ENCODE measurements around the gene CALML4.
"Not testable (repeated sequence)": the region's sequence is repeated elsewhere in the genome, so short reads cannot be mapped to it uniquely, and the experiment has no call there.

GRCh38 chr15:68213491-68213845, 8.3 kb upstream of the CALML4 start:
- TF ChIP-seq CTCF, POLR2A (IDR thresholded peaks at IDR 0.05): not testable (repeated sequence)

Measured in Peyer's patch (tissue), 4 donors.